ENCODE results near the gene FOXL3. TPM values are rescaled to one million over a fixed set of nuclear protein-coding genes. Genes with fewer than 3 reads are reported as not detected.
"Not testable (repeated sequence)": the region's sequence is repeated elsewhere in the genome, so short reads cannot be mapped to it uniquely, and the experiment has no call there.

FOXL3 gene
- total RNA-seq, 1 experiment from 2014 or later = not detected

GRCh38 chr7:325051-325798 is 35.3 kb downstream of the FOXL3 start:
- DNase-seq (ENCODE audit: low read depth, low spot score) = no peak
- in situ Hi-C loops (cut with HindIII; ENCODE audit: low pct_unique_long_range_greater_than_20kb, low sequenced_read_pairs) = no loop called here

DNA sequence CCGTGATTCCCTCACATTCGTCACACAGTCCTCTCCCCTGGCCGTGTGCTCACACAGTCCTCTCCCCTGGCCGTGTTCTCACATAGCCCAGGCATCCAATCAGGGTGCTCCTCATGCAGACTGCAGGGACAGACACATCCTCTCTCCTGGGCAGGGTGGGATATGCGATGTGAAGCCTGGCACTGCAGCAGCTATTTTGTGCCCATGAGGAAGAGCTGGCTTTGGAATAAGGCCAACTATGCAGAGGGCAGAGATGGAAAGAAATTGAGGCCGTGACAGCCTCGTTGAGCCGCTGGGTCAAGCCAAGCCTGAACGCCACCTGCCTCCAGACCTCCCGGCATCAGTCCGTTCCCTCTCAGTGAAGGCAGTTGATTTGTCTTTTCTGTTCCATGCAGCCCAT is 35.8 kb downstream of the FOXL3 start:
- in situ Hi-C loops (cut with HindIII; ENCODE audit: low pct_unique_long_range_greater_than_20kb, low sequenced_read_pairs) = no loop called here
- DNase-seq (ENCODE audit: low read depth, low spot score) = no peak

- in situ Hi-C loops (cut with HindIII; ENCODE audit: low pct_unique_long_range_greater_than_20kb, low sequenced_read_pairs) = no loop called here
- DNase-seq (ENCODE audit: low read depth, low spot score) = no peak
These were observed 36.3 kb downstream of the FOXL3 start for GRCh38 chr7:326273-326672.

GRCh38 chr7:326809-327232 is 36.9 kb downstream of the FOXL3 start:
- in situ Hi-C loops (cut with HindIII; ENCODE audit: low pct_unique_long_range_greater_than_20kb, low sequenced_read_pairs) = no loop called here
- no peak for DNase-seq (ENCODE audit: low read depth, low spot score)

DNA sequence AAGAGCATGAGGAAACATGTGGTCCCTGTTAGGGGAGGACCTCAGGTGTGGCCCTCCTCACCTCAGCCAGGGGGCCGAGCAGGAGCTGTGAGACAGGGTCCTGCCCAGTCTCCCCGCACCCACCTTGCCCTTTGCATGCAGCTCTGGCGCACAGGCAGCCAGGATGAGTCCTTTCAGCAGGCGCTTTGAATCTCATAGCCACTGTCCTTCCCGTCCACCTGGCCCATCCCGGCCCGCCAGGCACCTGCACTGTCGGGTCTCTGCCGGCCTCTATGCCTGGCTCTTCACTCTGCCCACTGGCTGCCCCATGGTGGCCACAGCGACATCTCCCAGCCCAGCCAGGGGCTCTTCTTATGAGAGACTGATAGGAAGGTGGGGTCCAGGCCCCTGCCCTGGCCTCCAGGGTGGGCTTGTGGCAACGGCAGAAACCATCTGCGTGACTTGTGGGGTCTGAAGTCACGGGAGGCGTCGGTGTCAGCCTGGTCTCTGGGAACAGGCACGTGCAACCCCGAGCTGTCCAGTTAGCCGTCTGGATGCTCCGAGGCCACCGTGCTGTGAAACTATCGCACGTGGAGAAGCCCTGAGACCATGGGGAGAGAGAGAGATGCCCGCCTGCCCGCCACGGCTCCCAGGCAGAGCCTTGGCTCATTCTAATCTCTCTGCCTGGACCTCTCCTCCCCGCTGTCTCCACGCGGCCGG is 37.4 kb downstream of the FOXL3 start:
- in situ Hi-C loops (cut with HindIII; ENCODE audit: low pct_unique_long_range_greater_than_20kb, low sequenced_read_pairs) = no loop called here

DNA sequence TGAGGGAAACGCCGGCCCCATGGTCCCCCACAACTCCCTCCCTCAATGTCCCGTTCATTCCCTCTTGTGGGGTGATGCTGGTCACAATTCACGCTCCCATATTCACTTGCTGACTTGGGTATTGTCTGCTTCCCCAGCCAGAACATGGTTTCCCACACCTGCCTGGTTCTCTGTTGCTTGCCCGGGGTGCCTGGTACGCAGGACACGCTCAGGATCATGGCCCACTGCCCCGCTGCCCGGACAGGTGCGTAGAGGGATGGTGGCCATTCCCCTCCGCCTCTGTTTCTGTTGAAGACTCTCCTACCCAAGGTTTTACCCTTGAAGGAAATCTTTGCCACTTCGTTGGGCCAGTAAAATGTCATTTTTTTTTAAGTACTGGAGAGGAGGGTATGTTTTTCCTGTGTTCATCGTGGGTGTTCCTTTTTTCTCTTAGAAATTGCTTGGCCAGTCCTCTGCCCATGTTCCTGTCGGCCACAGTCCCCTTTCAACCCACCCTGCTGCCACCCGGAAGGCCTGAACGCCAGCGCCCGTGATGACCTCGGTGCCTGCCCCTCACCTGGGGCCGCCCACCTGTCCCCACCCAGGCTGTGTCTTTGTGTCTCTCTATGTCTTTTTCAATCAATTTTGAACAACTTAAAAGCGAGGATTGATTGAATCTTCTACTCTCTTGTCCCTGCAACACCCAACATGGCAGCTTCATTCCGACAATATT is 38.2 kb downstream of the FOXL3 start:
- in situ Hi-C loops (cut with HindIII; ENCODE audit: low pct_unique_long_range_greater_than_20kb, low sequenced_read_pairs) = no loop called here
- DNase-seq (ENCODE audit: low read depth, low spot score) = no peak

More for the DNA sequence above, 37.4 kb downstream of the FOXL3 start:
- DNase-seq (ENCODE audit: low read depth, low spot score) = no peak

DNA sequence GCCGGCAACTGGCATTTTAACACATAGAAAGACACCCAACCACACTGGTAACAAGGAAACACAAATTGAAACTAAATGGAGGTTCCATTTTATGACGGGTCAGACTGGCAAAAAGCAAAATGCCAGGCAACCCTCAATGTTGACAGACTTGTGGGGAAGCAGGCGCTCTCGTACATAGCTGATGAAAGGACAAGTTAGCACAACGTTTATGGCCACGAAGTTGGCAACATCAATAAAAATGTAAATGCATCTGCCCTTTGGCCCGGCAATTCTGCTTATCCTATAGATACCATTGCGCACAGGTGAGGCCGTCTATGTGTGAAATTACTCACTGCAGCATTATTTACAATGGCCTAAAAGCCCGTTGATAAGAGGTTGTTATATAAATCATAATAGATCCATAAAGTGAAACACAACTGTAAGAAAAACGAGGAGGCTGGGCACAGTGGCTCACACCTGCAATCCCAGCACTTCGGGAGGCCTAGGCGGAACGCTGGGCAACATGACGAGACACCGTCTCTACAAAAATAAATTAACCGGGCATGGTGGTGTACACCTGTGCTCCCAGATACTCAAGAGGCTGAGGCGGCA is 39.8 kb downstream of the FOXL3 start:
- no peak for DNase-seq (ENCODE audit: low read depth, low spot score)
- in situ Hi-C loops (cut with HindIII; ENCODE audit: low pct_unique_long_range_greater_than_20kb, low sequenced_read_pairs) = no loop called here

DNA sequence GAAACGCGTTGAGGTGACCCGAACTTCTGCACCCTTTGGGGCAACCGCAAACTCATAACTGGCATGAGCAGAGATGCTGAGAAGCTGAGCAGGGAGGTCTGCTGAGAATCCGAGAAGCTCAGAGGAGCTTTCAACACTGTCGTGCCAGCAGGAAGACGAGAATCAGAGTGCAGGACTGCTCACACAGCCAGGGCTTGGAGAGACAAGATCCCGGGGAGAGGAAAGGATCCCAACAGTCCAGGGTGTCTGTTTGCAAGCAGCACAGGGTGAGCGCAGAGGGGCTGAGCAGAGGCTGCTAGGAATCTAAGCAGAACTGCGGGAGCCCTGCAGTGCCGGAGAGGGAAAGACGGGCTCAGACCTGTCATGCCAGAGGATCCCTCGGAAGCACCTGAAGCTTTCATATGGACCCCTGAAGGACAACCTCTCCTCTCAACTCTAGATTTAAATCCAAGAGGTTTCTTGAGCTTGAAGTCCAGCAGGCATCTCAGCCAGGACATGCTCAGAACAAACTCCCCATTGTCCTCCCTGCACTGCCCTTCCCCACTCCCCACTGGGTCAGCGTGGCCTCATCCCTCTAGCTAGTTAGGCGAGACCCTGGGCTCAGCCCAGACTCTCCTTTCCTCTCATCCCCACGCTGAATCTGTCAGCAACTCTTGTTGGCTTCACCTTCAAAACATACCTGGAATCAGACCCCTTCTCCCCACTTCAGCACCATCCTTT is 40.7 kb downstream of the FOXL3 start:
- in situ Hi-C loops (cut with HindIII; ENCODE audit: low pct_unique_long_range_greater_than_20kb, low sequenced_read_pairs) = no loop called here
- no peak for DNase-seq (ENCODE audit: low read depth, low spot score)

DNA sequence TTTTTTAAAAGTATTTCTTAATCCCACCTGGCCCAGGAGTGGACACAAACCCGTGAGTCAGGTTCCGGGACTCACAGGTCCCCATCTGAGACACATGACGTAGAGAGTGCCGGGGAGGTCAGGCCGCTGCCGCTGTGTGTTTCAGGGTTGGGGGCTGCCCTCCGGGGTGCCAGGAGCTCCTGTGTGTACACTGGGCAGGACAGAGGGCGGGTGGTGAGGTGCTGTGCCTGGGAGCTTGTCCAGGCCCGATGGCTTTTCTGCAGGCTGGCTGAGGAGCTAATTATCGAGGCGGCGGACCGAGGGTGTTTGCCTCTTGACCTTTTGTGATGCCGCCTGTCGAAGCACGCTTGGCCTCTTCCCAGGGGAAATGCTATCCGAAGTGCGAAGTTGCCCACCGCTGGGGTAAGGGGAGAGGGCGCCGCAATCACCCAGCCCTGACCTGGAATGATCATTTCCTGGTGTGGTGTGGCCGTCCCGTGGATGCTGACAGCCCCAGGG is 42.1 kb downstream of the FOXL3 start:
- DNase-seq (ENCODE audit: low read depth, low spot score) = no peak
- in situ Hi-C loops (cut with HindIII; ENCODE audit: low pct_unique_long_range_greater_than_20kb, low sequenced_read_pairs) = no loop called here

DNA sequence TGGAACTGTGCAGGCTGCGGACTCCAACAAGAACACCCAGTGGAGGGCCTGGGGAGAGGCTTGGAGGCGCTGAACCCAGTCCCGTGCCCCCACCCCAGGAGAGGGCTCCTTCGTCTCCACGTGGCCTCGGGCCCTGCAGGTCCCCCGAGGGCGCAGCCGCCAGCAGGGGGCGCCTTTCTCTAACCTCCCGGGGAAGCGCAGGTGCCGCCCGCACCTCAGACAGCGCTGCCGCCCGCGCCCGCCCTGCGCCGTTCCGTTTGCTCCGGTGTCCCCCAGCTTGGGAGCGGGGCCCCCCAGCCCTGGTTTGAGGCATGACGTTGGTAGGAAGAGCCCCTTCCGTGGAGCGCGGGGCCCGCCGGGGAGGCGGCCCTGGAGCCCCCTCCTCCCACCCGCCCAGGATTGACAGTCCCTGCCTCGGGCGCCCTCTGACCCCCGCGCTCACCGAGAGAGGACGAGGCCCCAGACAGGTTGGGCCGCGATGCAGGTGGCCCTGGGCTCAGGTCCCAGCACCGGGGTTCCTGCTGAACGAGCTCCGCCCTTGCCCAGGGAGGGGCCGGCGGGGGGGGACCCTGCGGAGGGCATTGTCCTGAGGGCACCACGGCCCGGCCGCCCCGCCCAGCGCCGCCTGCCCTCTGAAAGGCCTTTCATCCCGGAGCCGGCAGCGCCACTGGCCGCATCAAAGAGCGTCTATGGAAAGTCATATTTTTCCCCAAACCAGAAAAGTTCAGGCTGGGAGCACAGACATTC is 42.8 kb downstream of the FOXL3 start:
- peak; percentile 54 for DNase-seq (ENCODE audit: low read depth, low spot score)
- in situ Hi-C loops (cut with HindIII; ENCODE audit: low pct_unique_long_range_greater_than_20kb, low sequenced_read_pairs) = no loop called here

GRCh38 chr7:333393-333764 is 43.4 kb downstream of the FOXL3 start:
- in situ Hi-C loops (cut with HindIII; ENCODE audit: low pct_unique_long_range_greater_than_20kb, low sequenced_read_pairs) = no loop called here

DNA sequence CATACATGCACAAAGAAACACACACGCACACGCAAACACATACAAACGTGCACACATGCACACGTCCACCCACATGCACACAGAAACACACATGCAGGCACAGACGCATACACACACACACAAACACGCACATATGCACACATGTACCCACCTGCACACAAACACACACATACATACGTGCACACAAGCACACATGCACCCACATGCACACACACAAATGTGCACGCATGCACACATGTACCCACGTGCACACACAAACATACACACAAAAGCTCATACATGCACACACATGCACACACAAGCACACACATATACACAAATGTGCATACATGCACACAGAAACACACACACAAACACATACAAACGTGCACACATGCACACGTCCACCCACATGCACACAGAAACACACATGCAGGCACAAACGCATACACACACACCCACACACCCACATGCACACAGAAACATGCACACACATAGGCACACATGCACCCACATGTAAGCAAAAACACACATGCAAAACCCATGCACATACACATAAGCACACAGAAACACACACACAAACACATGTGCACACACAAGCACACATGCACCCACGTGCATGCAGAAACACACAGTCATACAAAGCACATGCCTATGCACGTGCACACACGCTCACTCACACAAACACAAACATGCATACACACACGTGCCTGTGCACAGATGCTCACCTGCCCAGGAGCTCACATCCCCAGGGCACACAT is 44.8 kb downstream of the FOXL3 start:
- in situ Hi-C loops (cut with HindIII; ENCODE audit: low pct_unique_long_range_greater_than_20kb, low sequenced_read_pairs) = no loop called here
- no peak for DNase-seq (ENCODE audit: low read depth, low spot score)

More at GRCh38 chr7:333393-333764, 43.4 kb downstream of the FOXL3 start:
- DNase-seq (ENCODE audit: low read depth, low spot score) = no peak

- no peak for DNase-seq (ENCODE audit: low read depth, low spot score)
- in situ Hi-C loops (cut with HindIII; ENCODE audit: low pct_unique_long_range_greater_than_20kb, low sequenced_read_pairs) = no loop called here
These were observed 45.6 kb downstream of the FOXL3 start for GRCh38 chr7:335358-336148.

GRCh38 chr7:336149-336533 is 46.2 kb downstream of the FOXL3 start:
- in situ Hi-C loops (cut with HindIII; ENCODE audit: low pct_unique_long_range_greater_than_20kb, low sequenced_read_pairs); DNase-seq (ENCODE audit: low read depth, low spot score): not testable (repeated sequence)

DNA sequence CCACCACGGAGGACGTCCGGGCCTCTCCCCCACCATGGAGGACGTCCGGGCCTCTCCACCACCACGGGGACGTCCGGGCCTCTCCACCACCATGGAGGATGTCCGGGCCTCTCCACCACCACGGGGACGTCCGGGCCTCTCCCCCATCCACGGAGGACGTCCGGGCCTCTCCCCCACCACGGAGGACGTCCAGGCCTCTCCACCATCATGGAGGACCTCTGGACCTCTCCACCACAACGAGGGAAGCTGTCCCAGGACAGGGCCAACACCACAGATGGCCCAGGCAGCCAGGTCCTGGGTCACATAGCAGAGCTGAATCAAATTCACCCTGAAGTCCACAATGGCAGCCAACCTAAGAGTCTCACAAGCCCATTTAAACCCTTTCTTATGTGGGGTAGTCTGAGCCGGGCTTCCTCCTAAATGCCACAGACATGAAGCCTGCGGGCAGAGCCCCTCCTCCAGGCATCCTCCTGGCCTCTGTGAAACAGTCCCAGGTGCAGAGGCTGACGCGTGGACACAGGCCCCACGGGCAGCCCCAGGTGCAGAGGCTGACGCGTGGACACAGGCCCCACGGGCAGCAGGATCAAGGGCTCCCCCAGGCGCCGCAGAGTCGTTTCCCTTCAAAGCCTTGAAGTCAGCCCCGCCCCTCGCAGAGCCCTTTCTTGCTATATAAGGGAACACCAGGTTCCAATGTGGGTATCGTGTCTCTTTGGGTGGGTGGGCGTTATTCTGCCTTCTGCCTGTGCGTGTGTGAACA is 47.0 kb downstream of the FOXL3 start:
- DNase-seq (ENCODE audit: low read depth, low spot score) = no peak
- in situ Hi-C loops (cut with HindIII; ENCODE audit: low pct_unique_long_range_greater_than_20kb, low sequenced_read_pairs) = no loop called here
